ENCODE measurements around the gene ADGRV1.

The ADGRV1 gene

DNA sequence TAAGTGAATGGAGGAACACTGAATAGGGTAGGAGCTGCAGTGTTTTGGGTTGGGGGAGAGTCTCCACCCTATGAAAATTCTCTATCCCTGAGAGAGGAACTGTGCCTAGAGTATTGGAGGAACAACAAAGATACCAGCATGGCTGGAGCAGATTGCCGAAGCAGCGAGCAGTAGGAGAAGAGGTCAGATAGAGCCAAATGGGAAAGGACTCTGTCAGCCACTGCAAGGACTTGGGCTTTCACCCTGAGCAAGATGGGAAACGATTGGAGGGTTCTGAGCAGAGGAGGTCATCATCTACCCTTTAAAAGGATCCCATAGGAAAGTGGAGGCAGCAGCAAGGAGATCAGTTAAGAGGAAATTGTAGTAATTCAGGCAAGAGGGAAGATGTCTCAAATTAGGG is 24.8 kb upstream of the ADGRV1 start:
- no peak for TF ChIP-seq SPI1 (IDR thresholded peaks at IDR 0.05; ENCODE audit: borderline replicate concordance, low read depth)
- TF ChIP-seq, protein P1, sequence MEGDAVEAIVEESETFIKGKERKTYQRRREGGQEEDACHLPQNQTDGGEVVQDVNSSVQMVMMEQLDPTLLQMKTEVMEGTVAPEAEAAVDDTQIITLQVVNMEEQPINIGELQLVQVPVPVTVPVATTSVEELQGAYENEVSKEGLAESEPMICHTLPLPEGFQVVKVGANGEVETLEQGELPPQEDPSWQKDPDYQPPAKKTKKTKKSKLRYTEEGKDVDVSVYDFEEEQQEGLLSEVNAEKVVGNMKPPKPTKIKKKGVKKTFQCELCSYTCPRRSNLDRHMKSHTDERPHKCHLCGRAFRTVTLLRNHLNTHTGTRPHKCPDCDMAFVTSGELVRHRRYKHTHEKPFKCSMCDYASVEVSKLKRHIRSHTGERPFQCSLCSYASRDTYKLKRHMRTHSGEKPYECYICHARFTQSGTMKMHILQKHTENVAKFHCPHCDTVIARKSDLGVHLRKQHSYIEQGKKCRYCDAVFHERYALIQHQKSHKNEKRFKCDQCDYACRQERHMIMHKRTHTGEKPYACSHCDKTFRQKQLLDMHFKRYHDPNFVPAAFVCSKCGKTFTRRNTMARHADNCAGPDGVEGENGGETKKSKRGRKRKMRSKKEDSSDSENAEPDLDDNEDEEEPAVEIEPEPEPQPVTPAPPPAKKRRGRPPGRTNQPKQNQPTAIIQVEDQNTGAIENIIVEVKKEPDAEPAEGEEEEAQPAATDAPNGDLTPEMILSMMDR (IDR thresholded peaks at IDR 0.05; ENCODE audit: insufficient read depth, low read length) = no peak
- no peak for TF ChIP-seq POLR2AphosphoS5 (IDR thresholded peaks at IDR 0.05; ENCODE audit: low read depth)
- TF ChIP-seq REST (IDR thresholded peaks at IDR 0.05; ENCODE audit: insufficient replicate concordance, low read depth) = no peak
- TF ChIP-seq GABPA (IDR thresholded peaks at IDR 0.05; ENCODE audit: low read depth) = no peak
- Histone ChIP-seq H3K4me3 (replicated peaks; ENCODE audit: insufficient read depth, low read length) (no peak overlapping the region), H3K27me3 (ENCODE audit: insufficient read depth, poor library complexity, severe bottlenecking) (no peaks in the 10 kb centered on the region), H3K27ac (replicated peaks) (no peak overlapping the region)
- DNase-seq (ENCODE audit: low read depth in 1 of 2, low spot score in 1 of 2) = no peak

DNA sequence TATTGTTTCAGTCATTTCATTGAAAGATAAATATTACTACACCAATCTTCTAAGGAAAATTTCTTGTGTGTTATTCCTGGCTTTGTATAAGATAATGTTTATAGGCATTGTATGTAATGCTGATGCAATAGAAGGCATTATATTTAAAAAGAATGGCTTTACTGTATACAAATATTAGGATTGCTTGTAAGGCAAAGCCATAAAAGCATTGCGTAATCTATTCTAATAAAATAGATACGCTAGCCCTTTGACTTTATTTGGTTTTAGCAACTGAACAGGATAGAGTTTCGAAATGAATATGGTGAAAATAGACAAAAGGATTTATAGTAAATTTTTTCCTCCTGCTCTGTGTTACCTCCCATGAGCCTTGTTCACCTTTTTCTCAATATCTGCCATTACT is 23.7 kb upstream of the ADGRV1 start:
- Histone ChIP-seq H3K4me3 (replicated peaks; ENCODE audit: insufficient read depth, low read length) (no peak overlapping the region), H3K27ac (replicated peaks) (no peak overlapping the region), H3K27me3 (ENCODE audit: insufficient read depth, poor library complexity, severe bottlenecking) (no peaks in the 10 kb centered on the region)
- DNase-seq (ENCODE audit: low read depth in 1 of 2, low spot score in 1 of 2) = no peak
- no peak for TF ChIP-seq GABPA (IDR thresholded peaks at IDR 0.05; ENCODE audit: low read depth)

DNA sequence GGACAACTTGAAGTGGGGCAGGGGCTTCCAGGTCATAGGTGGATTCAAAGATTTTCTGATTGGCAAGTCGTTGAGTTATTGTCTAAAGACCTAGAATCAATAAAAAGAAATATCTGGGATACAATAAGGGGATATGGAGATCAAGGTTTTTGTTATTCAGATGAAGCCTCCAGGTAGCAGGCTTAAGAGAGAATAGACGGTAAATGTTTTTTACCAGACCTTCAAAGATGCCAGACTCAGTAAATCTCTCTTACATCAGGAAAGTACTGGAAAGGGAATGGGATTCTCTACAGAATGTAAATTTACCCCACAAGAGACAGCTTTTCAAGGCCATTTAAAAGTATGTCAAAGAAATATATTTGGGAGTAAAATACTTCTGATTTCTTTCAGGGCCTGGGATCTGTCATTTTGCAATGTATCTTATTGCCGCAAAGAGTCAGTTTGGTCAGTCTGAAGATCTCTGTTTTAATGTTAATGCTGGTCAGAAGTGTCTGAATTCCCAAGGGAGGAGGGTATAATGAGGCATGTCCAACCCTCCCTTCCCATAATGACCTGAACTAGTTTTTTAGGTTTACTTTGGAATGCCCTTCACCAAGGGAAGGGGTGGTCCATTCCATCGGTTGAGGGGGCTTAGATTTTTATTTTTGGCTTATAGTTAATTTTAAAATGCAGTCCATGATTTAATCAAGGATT is 15.6 kb upstream of the ADGRV1 start:
- no peak for DNase-seq (ENCODE audit: low read depth in 1 of 2, low spot score in 1 of 2)
- no peak for TF ChIP-seq SPI1 (IDR thresholded peaks at IDR 0.05; ENCODE audit: borderline replicate concordance, low read depth)
- no peak for TF ChIP-seq REST (IDR thresholded peaks at IDR 0.05; ENCODE audit: insufficient replicate concordance, low read depth)
- TF ChIP-seq POLR2AphosphoS5 (IDR thresholded peaks at IDR 0.05; ENCODE audit: low read depth) = no peak
- TF ChIP-seq, protein P1 (IDR thresholded peaks at IDR 0.05; ENCODE audit: insufficient read depth, low read length) = no peak
- no peak for TF ChIP-seq GABPA (IDR thresholded peaks at IDR 0.05; ENCODE audit: low read depth)
- no peaks in the 10 kb centered on the region for H3K27me3 ChIP-seq (ENCODE audit: insufficient read depth, poor library complexity, severe bottlenecking)
- H3K4me3 ChIP-seq (replicated peaks; ENCODE audit: insufficient read depth, low read length) = no peak overlapping the region
- no peak overlapping the region for H3K27ac ChIP-seq (replicated peaks)

DNA sequence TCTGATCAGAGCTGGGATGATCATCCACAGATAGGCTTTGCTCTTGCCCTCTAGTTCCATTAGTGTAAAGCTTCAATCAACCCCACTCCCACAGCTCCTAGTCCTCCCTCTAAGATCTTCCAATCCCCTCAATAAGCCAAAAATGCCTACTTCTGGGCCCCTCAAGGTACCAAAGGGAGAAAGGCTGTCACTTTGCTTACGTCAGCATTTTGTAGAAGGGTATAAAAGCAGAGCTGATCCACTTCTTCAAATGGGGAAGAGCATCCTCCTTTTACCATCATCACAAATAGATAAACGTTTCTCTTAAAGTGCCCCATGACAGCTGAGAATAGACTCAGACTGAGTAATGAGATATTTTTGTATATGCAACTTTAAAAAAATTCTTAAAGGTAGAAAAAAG is 13.1 kb upstream of the ADGRV1 start:
- Histone ChIP-seq H3K27me3 (ENCODE audit: insufficient read depth, poor library complexity, severe bottlenecking) (no peaks in the 10 kb centered on the region), H3K4me3 (replicated peaks; ENCODE audit: insufficient read depth, low read length) (no peak overlapping the region), H3K27ac (replicated peaks) (no peak overlapping the region)
- DNase-seq (ENCODE audit: low read depth in 1 of 2, low spot score in 1 of 2) = no peak
- TF ChIP-seq, protein P1 (IDR thresholded peaks at IDR 0.05; ENCODE audit: insufficient read depth, low read length) = no peak
- TF ChIP-seq SPI1 (IDR thresholded peaks at IDR 0.05; ENCODE audit: borderline replicate concordance, low read depth) (no peak), POLR2AphosphoS5 (IDR thresholded peaks at IDR 0.05; ENCODE audit: low read depth) (no peak), REST (IDR thresholded peaks at IDR 0.05; ENCODE audit: insufficient replicate concordance, low read depth) (no peak), GABPA (IDR thresholded peaks at IDR 0.05; ENCODE audit: low read depth) (no peak)

Measured in HL-60 (cell line).